ENCODE measurements around the gene ARRDC5. TPM values are rescaled to one million over a fixed set of nuclear protein-coding genes. Genes with fewer than 3 reads are reported as not detected.
"Not testable (repeated sequence)": the region's sequence is repeated elsewhere in the genome, so short reads cannot be mapped to it uniquely, and the experiment has no call there.

ARRDC5 gene
- total RNA-seq, 6 experiments from 2014 or later: not detected

GRCh38 chr19:4859697-4860096 lies 43.0 kb downstream of the ARRDC5 start:
- DNase-seq: no peak
- Mint-ChIP-seq H3K4me3 (no peak overlapping the region), H3K36me3 (ENCODE audit: low read depth) (peaks cover 7% of the 10 kb centered on the region; the same call in 1 of the 2 replicates), H3K9me3 (no peaks in the 10 kb centered on the region), H3K27me3 (ENCODE audit: insufficient read depth) (peaks cover 2% of the 10 kb centered on the region; the same call in 1 of the 2 replicates), H3K4me1 (ENCODE audit: low read depth) (peaks cover 4% of the 10 kb centered on the region; the same call in 1 of the 2 replicates), H3K27ac (no peak overlapping the region)
- no peak for TF ChIP-seq CTCF (IDR thresholded peaks at IDR 0.05)

- not testable (repeated sequence) for H3K4me1 Mint-ChIP-seq (ENCODE audit: low read depth); H3K4me3 Mint-ChIP-seq; H3K9me3 Mint-ChIP-seq; DNase-seq; H3K27me3 Mint-ChIP-seq (ENCODE audit: insufficient read depth); H3K27ac Mint-ChIP-seq
- H3K36me3 Mint-ChIP-seq (ENCODE audit: low read depth): peaks cover 14% of the 10 kb centered on the region; the same call in 1 of the 2 replicates
Measured at GRCh38 chr19:4856468-4856867, 46.2 kb downstream of the ARRDC5 start.

GRCh38 chr19:4853506-4853905 lies 49.2 kb downstream of the ARRDC5 start:
- H3K27me3 Mint-ChIP-seq (ENCODE audit: insufficient read depth); H3K4me3 Mint-ChIP-seq; H3K4me1 Mint-ChIP-seq (ENCODE audit: low read depth); H3K27ac Mint-ChIP-seq; DNase-seq; H3K9me3 Mint-ChIP-seq: not testable (repeated sequence)
- peaks cover 15% of the 10 kb centered on the region; the same call in 1 of the 2 replicates for H3K36me3 Mint-ChIP-seq (ENCODE audit: low read depth)

GRCh38 chr19:4852484-4852883 lies 50.2 kb downstream of the ARRDC5 start:
- DNase-seq: no peak
- Mint-ChIP-seq H3K27ac (no peak overlapping the region), H3K4me3 (no peak overlapping the region), H3K36me3 (ENCODE audit: low read depth) (peaks cover 15% of the 10 kb centered on the region; the same call in 1 of the 2 replicates), H3K27me3 (ENCODE audit: insufficient read depth) (no peaks in the 10 kb centered on the region; the same call in 1 of the 2 replicates), H3K4me1 (ENCODE audit: low read depth) (no peaks in the 10 kb centered on the region), H3K9me3 (no peaks in the 10 kb centered on the region)
- no peak for TF ChIP-seq CTCF (IDR thresholded peaks at IDR 0.05)

- no peaks in the 10 kb centered on the region for H3K9me3 Mint-ChIP-seq
- peaks cover 15% of the 10 kb centered on the region; the same call in 1 of the 2 replicates for H3K36me3 Mint-ChIP-seq (ENCODE audit: low read depth)
- no peaks in the 10 kb centered on the region; the same call in 1 of the 2 replicates for H3K27me3 Mint-ChIP-seq (ENCODE audit: insufficient read depth)
- H3K27ac Mint-ChIP-seq: peak overlapping the region; percentile 32; the same call in 1 of the 2 replicates
- H3K4me1 Mint-ChIP-seq (ENCODE audit: low read depth): no peaks in the 10 kb centered on the region
- H3K4me3 Mint-ChIP-seq: no peak overlapping the region
- DNase-seq: peak; percentile 34
- TF ChIP-seq CTCF (IDR thresholded peaks at IDR 0.05): peak; percentile 90
Measured at GRCh38 chr19:4851551-4852290, 51.0 kb downstream of the ARRDC5 start.

- H3K36me3 Mint-ChIP-seq (ENCODE audit: low read depth): peaks cover 18% of the 10 kb centered on the region; the same call in 1 of the 2 replicates
- no peak for TF ChIP-seq CTCF (IDR thresholded peaks at IDR 0.05)
- no peaks in the 10 kb centered on the region; the same call in none of the 2 replicates for H3K27me3 Mint-ChIP-seq (ENCODE audit: insufficient read depth)
- no peaks in the 10 kb centered on the region for H3K4me1 Mint-ChIP-seq (ENCODE audit: low read depth)
- DNase-seq: no peak
- no peak overlapping the region for H3K27ac Mint-ChIP-seq
- no peak overlapping the region for H3K4me3 Mint-ChIP-seq
- H3K9me3 Mint-ChIP-seq: no peaks in the 10 kb centered on the region
Measured at GRCh38 chr19:4849019-4849418, 53.7 kb downstream of the ARRDC5 start.

All from HFFc6 (cell line).